HepG2 (cell line): ENCODE data around the gene CCDC17. TPM values are rescaled to one million over a fixed set of nuclear protein-coding genes. Genes with fewer than 3 reads are reported as not detected.
A peak's percentile ranks its signal among the peaks of the same experiment; 100 is the strongest.

Experiments used
- ATAC-seq: fragments of 200-7000 bp; cut with Tn5 transposase; 3 replicates; pipeline ENCODE4 v1.9.1; 2020; ENCODE audit warnings: mild to moderate bottlenecking, moderate library complexity
- BruUV-seq: library from RNA; stranded (reverse); fragments of 400-500 nt; replicated peaks from 2 replicates; lab custom pipeline; 2021; lab: Mats Ljungman, UMichigan
- CTCF ChIA-PET: fragments of 300-600 bp; formaldehyde crosslinking; extraction: SDS; loops from one replicate; lab custom pipeline; 2021; ENCODE audit warnings: low total read pairs, inconsistent platforms, low intra/inter-chr PET ratio; lab: Yijun Ruan, JAX
- POLR2A ChIA-PET: fragments of 350-600 bp; sonication (Branson Sonifier 250); formaldehyde crosslinking; loops from one replicate; lab custom pipeline; 2020; ENCODE audit warnings: antibody characterized with exemption, inconsistent platforms; lab: Yijun Ruan, JAX
- DNase-seq: peaks from one replicate; pipeline ENCODE4 v3.0.0-alpha.2; 2015; ENCODE audit warnings: low spot score
- FAIRE-seq: peaks from 3 replicates; lab custom pipeline; 2011; peaks lifted over from hg19 to GRCh38; lab: Jason Lieb, UNC
- H2AFZ ChIP-seq: one replicate; pipeline ENCODE4 v1.6.1; 2011; ENCODE audit warnings: low read length, inconsistent platforms
- H3K27ac ChIP-seq: fragments of 300-600 bp; 3 replicates; pipeline ENCODE4 v1.8.0; 2011; ENCODE audit warnings: mixed run types, mild to moderate bottlenecking, mixed read lengths, low read length, inconsistent platforms; ENCODE audit not compliant: insufficient read depth; ENCODE audit errors: extremely low read length
- H3K27me3 ChIP-seq, 2 experiments: fragments of 200-600 bp in 1 of 2; 2 replicates in 1 of 2; 3 replicates in 1 of 2; pipeline versions ENCODE4 v1.6.0 to v1.8.0; 2011; ENCODE audit warnings: low read length in 2 of 2, mild to moderate bottlenecking in 2 of 2, moderate library complexity in 2 of 2, inconsistent platforms in 1 of 2; ENCODE audit not compliant: insufficient read depth in 2 of 2, control insufficient read depth in 1 of 2
- H3K36me3 ChIP-seq, 2 experiments: fragments of 200-600 bp in 1 of 2; replicated peaks in 1 of 2; 2 replicates in 1 of 2; 3 replicates in 1 of 2; pipeline versions ENCODE4 v1.5.1 to v1.8.0; 2011; ENCODE audit warnings: low read length in 2 of 2, inconsistent platforms in 1 of 2; ENCODE audit not compliant: insufficient read depth in 2 of 2, control insufficient read depth in 1 of 2
- H3K4me1 ChIP-seq: 2 replicates; pipeline ENCODE4 v1.5.1; 2012; ENCODE audit warnings: low read length, inconsistent platforms; ENCODE audit not compliant: insufficient read depth
- H3K4me2 ChIP-seq: 2 replicates; pipeline ENCODE4 v1.6.0; 2011; ENCODE audit warnings: low read depth, low read length, inconsistent platforms
- H3K4me3 ChIP-seq, 3 experiments: fragments of 200-600 bp in 1 of 3; sonication (generic), shearing (Covaris generic) in 1 of 3; replicated peaks in 1 of 3; 2 replicates each; pipeline ENCODE4 v1.5.1; 2011 to 2016; ENCODE audit warnings: low read length in 3 of 3, inconsistent platforms in 2 of 3, low read depth in 2 of 3, mild to moderate bottlenecking in 2 of 3, control low read depth in 1 of 3, mixed read lengths in 1 of 3; ENCODE audit not compliant: insufficient read depth in 1 of 3
- H3K79me2 ChIP-seq: one replicate; pipeline ENCODE4 v1.6.1; 2011; ENCODE audit warnings: low read length, inconsistent platforms; ENCODE audit not compliant: insufficient read depth
- H3K9ac ChIP-seq: 2 replicates; pipeline ENCODE4 v1.6.0; 2011; ENCODE audit warnings: mild to moderate bottlenecking, low read depth, low read length, inconsistent platforms; ENCODE audit not compliant: insufficient read depth
- H3K9me3 ChIP-seq: 2 replicates; pipeline ENCODE4 v1.5.1; 2012; ENCODE audit warnings: mild to moderate bottlenecking, low read length
- H4K20me1 ChIP-seq: 2 replicates; pipeline ENCODE4 v1.6.0; 2011; ENCODE audit warnings: inconsistent platforms, mild to moderate bottlenecking, low read length, moderate library complexity; ENCODE audit not compliant: insufficient read depth
- CC2D1A ChIP-seq: sonication (generic); formaldehyde crosslinking; IDR thresholded peaks from 2 replicates; pipeline ENCODE4 v1.8.1; 2023; ENCODE audit warnings: mild to moderate bottlenecking, missing genetic modification reagents
- FOXJ3 ChIP-seq: sonication (generic); formaldehyde crosslinking; IDR thresholded peaks from 2 replicates; pipeline ENCODE4 v1.4.0; 2020; ENCODE audit warnings: missing genetic modification reagents, mild to moderate bottlenecking, borderline replicate concordance
- HNRNPK ChIP-seq: fragments of 200-400 bp; formaldehyde crosslinking; IDR thresholded peaks from 2 replicates; pipeline ENCODE4 v1.6.1; 2018; ENCODE audit warnings: low read length, low read depth, moderate library complexity, mild to moderate bottlenecking; ENCODE audit not compliant: poor library complexity, severe bottlenecking
- MAFK ChIP-seq, 2 experiments: IDR thresholded peaks in 1 of 2; conservative IDR thresholded peaks in 1 of 2; 2 replicates each; pipeline ENCODE4 v1.6.1; 2011; ENCODE audit warnings: improper control_type of control experiment in 2 of 2, low read length in 2 of 2
- RFX1 ChIP-seq: fragments of 450-650 bp; IDR thresholded peaks from 2 replicates; pipeline ENCODE4 v1.6.1; 2017
- TBX2 ChIP-seq: sonication (generic); formaldehyde crosslinking; IDR thresholded peaks from 2 replicates; pipeline ENCODE4 v1.5.0; 2020; ENCODE audit warnings: missing genetic modification reagents, mild to moderate bottlenecking, borderline replicate concordance
- TMF1 ChIP-seq: sonication (generic); formaldehyde crosslinking; IDR thresholded peaks from 2 replicates; pipeline ENCODE4 v1.8.1; 2022; ENCODE audit warnings: low read depth, missing genetic modification reagents
- ZFX ChIP-seq: sonication (generic); formaldehyde crosslinking; IDR thresholded peaks from 2 replicates; pipeline ENCODE4 v1.4.0; 2020; ENCODE audit warnings: mild to moderate bottlenecking, low read depth, missing genetic modification reagents, moderate library complexity
- ZNF264 ChIP-seq: sonication (generic); formaldehyde crosslinking; IDR thresholded peaks from 2 replicates; pipeline ENCODE4 v1.4.0; 2020; ENCODE audit warnings: missing genetic modification reagents
- WGBS: methylation state at CpG from one replicate; pipeline ENCODE4 v1.1.6; 2017; ENCODE audit warnings: low lambda C conversion rate; 5-methylcytosine and 5-hydroxymethylcytosine counted together
- in situ Hi-C: cut with HindIII; loops from 2 replicates; pipeline ENCODE4 v1.10.0; 2017; ENCODE audit warnings: low pct_unique_long_range_greater_than_20kb; ENCODE audit not compliant: extremely low pct_ligation_motif_present
- intact Hi-C: fragments of 100-400 bp; cut with micrococcal nuclease; formaldehyde crosslinking; loops from one replicate; pipeline ENCODE4 v1.10.0; 2022; ENCODE audit not compliant: unreplicated experiment
- polyA plus RNA-seq, 8 experiments: library from polyadenylated mRNA; depleted of rRNA in 3 of 8; stranded (reverse) in 7 of 8; unstranded in 1 of 8; fragments of >200 nt; fragmentation: Illumina TruSeq in 4 of 8; extraction: Trizol in 4 of 8; gene quantifications; 2 replicates each; pipeline versions ENCODE4 v1.2.1 to v1.2.3, GENCODE V29; 2011 to 2016; ENCODE audit warnings: low read depth in 4 of 8, missing spikeins in 1 of 8, mixed read lengths in 1 of 8; ENCODE audit not compliant: insufficient read depth in 1 of 8
- total RNA-seq, 5 experiments: library from RNA; depleted of rRNA; stranded (reverse); fragments of >200 nt; fragmentation: Illumina TruSeq; extraction: Trizol; gene quantifications; 2 replicates each; pipeline ENCODE4 v1.2.3, GENCODE V29; 2016; ENCODE audit warnings: low read depth in 1 of 5
- TF ChIP-seq, protein P1 (sequence below): sonication (generic); formaldehyde crosslinking; IDR thresholded peaks from 2 replicates; pipeline ENCODE4 v1.8.0; 2022; ENCODE audit warnings: low read depth, missing genetic modification reagents
- TF ChIP-seq, protein P2 (sequence below): sonication (generic); formaldehyde crosslinking; IDR thresholded peaks from 2 replicates; pipeline ENCODE4 v1.4.0; 2020; ENCODE audit warnings: missing genetic modification reagents
- TF ChIP-seq, protein P3 (sequence below): IDR thresholded peaks from 2 replicates; pipeline ENCODE4 v1.6.1; 2016; ENCODE audit warnings: missing compliant biosample characterization, missing genetic modification reagents, borderline replicate concordance

CCDC17 gene
- total and polyA plus RNA-seq, 2 of the 13 experiments (the other 11 are each of a cell fraction or from before 2014, with no cell fraction given), result 1.5 to 3.3 TPM

- TF ChIP-seq, protein P1, sequence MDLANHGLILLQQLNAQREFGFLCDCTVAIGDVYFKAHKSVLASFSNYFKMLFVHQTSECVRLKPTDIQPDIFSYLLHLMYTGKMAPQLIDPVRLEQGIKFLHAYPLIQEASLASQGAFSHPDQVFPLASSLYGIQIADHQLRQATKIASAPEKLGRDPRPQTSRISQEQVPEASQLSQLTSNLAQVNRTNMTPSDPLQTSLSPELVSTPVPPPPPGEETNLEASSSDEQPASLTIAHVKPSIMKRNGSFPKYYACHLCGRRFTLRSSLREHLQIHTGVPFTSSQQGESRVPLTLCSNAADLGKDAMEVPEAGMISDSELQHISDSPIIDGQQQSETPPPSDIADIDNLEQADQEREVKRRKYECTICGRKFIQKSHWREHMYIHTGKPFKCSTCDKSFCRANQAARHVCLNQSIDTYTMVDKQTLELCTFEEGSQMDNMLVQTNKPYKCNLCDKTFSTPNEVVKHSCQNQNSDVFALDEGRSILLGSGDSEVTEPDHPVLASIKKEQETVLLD (CRISPR knock-in tag), result no peak
- TF ChIP-seq ZFX (CRISPR knock-in tag), result no peak
- TF ChIP-seq, protein P2, sequence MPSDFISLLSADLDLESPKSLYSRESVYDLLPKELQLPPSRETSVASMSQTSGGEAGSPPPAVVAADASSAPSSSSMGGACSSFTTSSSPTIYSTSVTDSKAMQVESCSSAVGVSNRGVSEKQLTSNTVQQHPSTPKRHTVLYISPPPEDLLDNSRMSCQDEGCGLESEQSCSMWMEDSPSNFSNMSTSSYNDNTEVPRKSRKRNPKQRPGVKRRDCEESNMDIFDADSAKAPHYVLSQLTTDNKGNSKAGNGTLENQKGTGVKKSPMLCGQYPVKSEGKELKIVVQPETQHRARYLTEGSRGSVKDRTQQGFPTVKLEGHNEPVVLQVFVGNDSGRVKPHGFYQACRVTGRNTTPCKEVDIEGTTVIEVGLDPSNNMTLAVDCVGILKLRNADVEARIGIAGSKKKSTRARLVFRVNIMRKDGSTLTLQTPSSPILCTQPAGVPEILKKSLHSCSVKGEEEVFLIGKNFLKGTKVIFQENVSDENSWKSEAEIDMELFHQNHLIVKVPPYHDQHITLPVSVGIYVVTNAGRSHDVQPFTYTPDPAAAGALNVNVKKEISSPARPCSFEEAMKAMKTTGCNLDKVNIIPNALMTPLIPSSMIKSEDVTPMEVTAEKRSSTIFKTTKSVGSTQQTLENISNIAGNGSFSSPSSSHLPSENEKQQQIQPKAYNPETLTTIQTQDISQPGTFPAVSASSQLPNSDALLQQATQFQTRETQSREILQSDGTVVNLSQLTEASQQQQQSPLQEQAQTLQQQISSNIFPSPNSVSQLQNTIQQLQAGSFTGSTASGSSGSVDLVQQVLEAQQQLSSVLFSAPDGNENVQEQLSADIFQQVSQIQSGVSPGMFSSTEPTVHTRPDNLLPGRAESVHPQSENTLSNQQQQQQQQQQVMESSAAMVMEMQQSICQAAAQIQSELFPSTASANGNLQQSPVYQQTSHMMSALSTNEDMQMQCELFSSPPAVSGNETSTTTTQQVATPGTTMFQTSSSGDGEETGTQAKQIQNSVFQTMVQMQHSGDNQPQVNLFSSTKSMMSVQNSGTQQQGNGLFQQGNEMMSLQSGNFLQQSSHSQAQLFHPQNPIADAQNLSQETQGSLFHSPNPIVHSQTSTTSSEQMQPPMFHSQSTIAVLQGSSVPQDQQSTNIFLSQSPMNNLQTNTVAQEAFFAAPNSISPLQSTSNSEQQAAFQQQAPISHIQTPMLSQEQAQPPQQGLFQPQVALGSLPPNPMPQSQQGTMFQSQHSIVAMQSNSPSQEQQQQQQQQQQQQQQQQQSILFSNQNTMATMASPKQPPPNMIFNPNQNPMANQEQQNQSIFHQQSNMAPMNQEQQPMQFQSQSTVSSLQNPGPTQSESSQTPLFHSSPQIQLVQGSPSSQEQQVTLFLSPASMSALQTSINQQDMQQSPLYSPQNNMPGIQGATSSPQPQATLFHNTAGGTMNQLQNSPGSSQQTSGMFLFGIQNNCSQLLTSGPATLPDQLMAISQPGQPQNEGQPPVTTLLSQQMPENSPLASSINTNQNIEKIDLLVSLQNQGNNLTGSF (CRISPR knock-in tag), result no peak
- no peak for TF ChIP-seq TBX2 (CRISPR knock-in tag)
Observed at GRCh38 chr1:45666836-45667235, 43.0 kb upstream of the CCDC17 start (continued).

- Histone ChIP-seq H3K27me3 (no peaks in the 10 kb centered on the region), H3K36me3 (peaks cover 15 to 39% of the 10 kb centered on the region in 2 experiments), H3K4me3 (no peak overlapping the region), H3K9ac (no peak overlapping the region), H3K4me2 (no peak overlapping the region), H3K9me3 (no peaks in the 10 kb centered on the region), H4K20me1 (peaks cover 37% of the 10 kb centered on the region), H3K27ac (no peak overlapping the region), H2AFZ (no peak overlapping the region), H3K4me1 (peaks cover 46% of the 10 kb centered on the region), H3K79me2 (peaks cover 76% of the 10 kb centered on the region)
- no peak for FAIRE-seq
- ChIA-PET CTCF (no interaction called here), POLR2A (no interaction called here)
- TSS peak; percentile 54 for BruUV-seq
- in situ Hi-C loops (no loop called here), intact Hi-C loops (no loop called here)
- no peak for DNase-seq
- no peak for ATAC-seq
- peak; percentile 70 for TF ChIP-seq HNRNPK
- TF ChIP-seq TMF1 (CRISPR knock-in tag), result no peak
- TF ChIP-seq RFX1, result no peak
- no peak for TF ChIP-seq CC2D1A
- TF ChIP-seq, protein P3, sequence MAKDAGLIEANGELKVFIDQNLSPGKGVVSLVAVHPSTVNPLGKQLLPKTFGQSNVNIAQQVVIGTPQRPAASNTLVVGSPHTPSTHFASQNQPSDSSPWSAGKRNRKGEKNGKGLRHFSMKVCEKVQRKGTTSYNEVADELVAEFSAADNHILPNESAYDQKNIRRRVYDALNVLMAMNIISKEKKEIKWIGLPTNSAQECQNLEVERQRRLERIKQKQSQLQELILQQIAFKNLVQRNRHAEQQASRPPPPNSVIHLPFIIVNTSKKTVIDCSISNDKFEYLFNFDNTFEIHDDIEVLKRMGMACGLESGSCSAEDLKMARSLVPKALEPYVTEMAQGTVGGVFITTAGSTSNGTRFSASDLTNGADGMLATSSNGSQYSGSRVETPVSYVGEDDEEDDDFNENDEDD, result no peak
- no peak for TF ChIP-seq MAFK (conservative IDR thresholded peaks at IDR 0.05 in 1 of 2, IDR thresholded peaks at IDR 0.05 in 1 of 2; ENCODE audit: low read length in 2 of 2)
- no peak for TF ChIP-seq FOXJ3 (CRISPR knock-in tag)
- TF ChIP-seq ZNF264 (CRISPR knock-in tag), result no peak
- WGBS, result 77% methylated on average over 2 of the region's 2 CpGs
Observed at GRCh38 chr1:45660336-45660735, 36.5 kb upstream of the CCDC17 start.
